PFSK-1 (cell line): ENCODE measurements around the gene CNTN5.

Experiments
- FOXP2 ChIP-seq: optimal IDR thresholded peaks from 2 replicates; pipeline ENCODE3; 2011; ENCODE audit warnings: borderline replicate concordance, control low read depth, inconsistent platforms; ENCODE audit not compliant: insufficient read depth; ENCODE audit errors: extremely low read length, extremely low read depth
- POLR2AphosphoS5 ChIP-seq: IDR thresholded peaks from 2 replicates; pipeline ENCODE4 v1.6.1; 2012; ENCODE audit warnings: low read depth, mild to moderate bottlenecking, control low read depth, low read length, moderate library complexity
- REST ChIP-seq, 2 experiments: IDR thresholded peaks; 2 replicates each; pipeline versions ENCODE4 v1.6.1 to v1.8.0; 2011 to 2012; ENCODE audit warnings: low read depth in 2 of 2, low read length in 2 of 2, control low read depth in 1 of 2, inconsistent platforms in 1 of 2, mild to moderate bottlenecking in 1 of 2, moderate library complexity in 1 of 2; ENCODE audit not compliant: insufficient read depth in 1 of 2
- SIN3A ChIP-seq: IDR thresholded peaks from 2 replicates; pipeline ENCODE4 v1.6.1; 2012; ENCODE audit warnings: mild to moderate bottlenecking, low read length, moderate library complexity, borderline replicate concordance; ENCODE audit not compliant: insufficient read depth
- TAF1 ChIP-seq: IDR thresholded peaks from 2 replicates; pipeline ENCODE4 v1.6.1; 2012; ENCODE audit warnings: low read length, control low read depth, borderline replicate concordance; ENCODE audit not compliant: insufficient read depth

GRCh38 chr11:99593197-99593596 lies 572.4 kb downstream of the CNTN5 start:
- TF ChIP-seq REST (IDR thresholded peaks at IDR 0.05; ENCODE audit: insufficient read depth in 1 of 2, low read depth in 2 of 2, low read length in 2 of 2) (no peak), POLR2AphosphoS5 (no peak), TAF1 (no peak), SIN3A (no peak), FOXP2 (no peak)
